Measurements from ENCODE around the gene KLHDC7B. TPM values are rescaled to one million over a fixed set of nuclear protein-coding genes. Genes with fewer than 3 reads are reported as not detected.

Gene KLHDC7B
- total RNA-seq, 1 donor from 2014 or later = 5.2 TPM

GRCh38 chr22:50529416-50529896 is 16.2 kb upstream of the KLHDC7B start:
- Mint-ChIP-seq H3K9me3 (no peaks in the 10 kb centered on the region), H3K4me1 (peaks cover 52% of the 10 kb centered on the region), H3K36me3 (ENCODE audit: low read depth) (peaks cover 17% of the 10 kb centered on the region), H3K27ac (peak overlapping the region; percentile 75), H3K27me3 (no peaks in the 10 kb centered on the region), H3K4me3 (peak overlapping the region; percentile 78)
- DNase-seq = no peak
- ATAC-seq (ENCODE audit: low read depth) = no peak
- ChIA-PET CTCF (interaction anchor here (0.7 to 0.9 kb wide), 3 partner anchors 10 to 92 kb away, joined by 3 to 4 read pairs (median 4); no protein-coding TSS in a partner anchor), POLR2A (interaction anchor here (0.5 to 13.6 kb wide), 13 partner anchors 16 to 339 kb away, joined by 3 to 946 read pairs (median 5); partner anchors contain the start of genes ARSA, CHKB, KLHDC7B and LMF2)
- intact Hi-C loops (cut with micrococcal nuclease) = loop anchor here (5.0 kb wide), 1 partner anchor 602 kb away; no protein-coding TSS in a partner anchor
- no peak for TF ChIP-seq CTCF (IDR thresholded peaks at IDR 0.05)

- DNase-seq (peak; percentile 83), ATAC-seq (ENCODE audit: low read depth) (peak; percentile 25)
- Mint-ChIP-seq H3K9me3 (no peaks in the 10 kb centered on the region), H3K4me3 (peak within 1 kb of the TSS; percentile 92), H3K36me3 (ENCODE audit: low read depth) (peaks cover 12% of the 10 kb centered on the region), H3K4me1 (peaks cover 52% of the 10 kb centered on the region), H3K27me3 (no peaks in the 10 kb centered on the region), H3K27ac (peak within 1 kb of the TSS; percentile 99)
- intact Hi-C loops (cut with micrococcal nuclease) = loop anchor here (2.0 to 5.0 kb wide), 3 partner anchors 55 to 603 kb away; partner anchors contain the start of gene SBF1
- ChIA-PET CTCF (interaction anchor here (0.7 to 0.9 kb wide), 2 partner anchors 9 to 91 kb away, joined by 4 read pairs; no protein-coding TSS in a partner anchor), POLR2A (interaction anchor here (0.5 to 13.6 kb wide), 13 partner anchors 15 to 339 kb away, joined by 3 to 946 read pairs (median 5); partner anchors contain the start of genes ARSA, CHKB, KLHDC7B and LMF2)
- TF ChIP-seq CTCF (IDR thresholded peaks at IDR 0.05) = no peak
Observed at GRCh38 chr22:50529897-50530579, 15.7 kb upstream of the KLHDC7B start, which contains the start of gene TYMP. Gene TYMP, minus strand, starts transcription at chr22:50530012. Its CDS starts 303 bp downstream, at chr22:50529709.

GRCh38 chr22:50530580-50530876 is 15.2 kb upstream of the KLHDC7B start:
- H3K27me3 Mint-ChIP-seq = no peaks in the 10 kb centered on the region
- H3K9me3 Mint-ChIP-seq = no peaks in the 10 kb centered on the region
- CTCF ChIA-PET = no interaction called here
- TF ChIP-seq CTCF (IDR thresholded peaks at IDR 0.05) = no peak
- DNase-seq (no peak), ATAC-seq (ENCODE audit: low read depth) (peak; percentile 1)
- intact Hi-C loops (cut with micrococcal nuclease) = loop anchor here (2.0 kb wide), 2 partner anchors 56 to 340 kb away; partner anchors contain the start of gene SBF1
- peak overlapping the region; percentile 92 for H3K4me3 Mint-ChIP-seq
- peaks cover 12% of the 10 kb centered on the region for H3K36me3 Mint-ChIP-seq (ENCODE audit: low read depth)
- peaks cover 55% of the 10 kb centered on the region for H3K4me1 Mint-ChIP-seq
- POLR2A ChIA-PET = interaction anchor here (0.6 to 13.6 kb wide), 10 partner anchors 15 to 269 kb away, joined by 3 to 946 read pairs (median 12); partner anchors contain the start of genes ADM2, CHKB, KLHDC7B and LMF2
- peak overlapping the region; percentile 99 for H3K27ac Mint-ChIP-seq

- intact Hi-C loops (cut with micrococcal nuclease) = loop anchor here (1.0 to 2.0 kb wide), 6 partner anchors 8 to 340 kb away; partner anchors contain the start of genes CHKB, SBF1 and SYCE3
- peak; percentile 53 for ATAC-seq (ENCODE audit: low read depth)
- no peaks in the 10 kb centered on the region for H3K27me3 Mint-ChIP-seq
- POLR2A ChIA-PET = interaction anchor here (0.6 to 13.6 kb wide), 12 partner anchors 14 to 340 kb away, joined by 3 to 946 read pairs (median 6); partner anchors contain the start of genes ADM2, CHKB, KLHDC7B and LMF2
- peaks cover 55% of the 10 kb centered on the region for H3K4me1 Mint-ChIP-seq
- peak overlapping the region; percentile 92 for H3K4me3 Mint-ChIP-seq
- H3K9me3 Mint-ChIP-seq = no peaks in the 10 kb centered on the region
- H3K36me3 Mint-ChIP-seq (ENCODE audit: low read depth) = peaks cover 12% of the 10 kb centered on the region
- TF ChIP-seq CTCF (IDR thresholded peaks at IDR 0.05) = no peak
- peak overlapping the region; percentile 99 for H3K27ac Mint-ChIP-seq
- DNase-seq = peak; percentile 86
- CTCF ChIA-PET = interaction anchor here (0.7 to 1.4 kb wide), 4 partner anchors 9 to 32 kb away, joined by 3 to 4 read pairs (median 3); partner anchors contain the start of gene SYCE3
Observed at GRCh38 chr22:50530877-50531545, 14.7 kb upstream of the KLHDC7B start.
